NCI-H2107 treated with DMSO at 0.1 percent for 48 hours (cell line): Measurements from ENCODE around the gene RAB6A.

Experiments used
- DNase-seq: peaks from one replicate; lab custom pipeline; 2025; ENCODE audit not compliant: unreplicated experiment; lab: John Stamatoyannopoulos, UW

The RAB6A gene

GRCh38 chr11:73656985-73657384 is 103.9 kb downstream of the RAB6A start:
- DNase-seq = no peak

- DNase-seq = no peak
Measured at GRCh38 chr11:73655686-73656085, 105.2 kb downstream of the RAB6A start.

- DNase-seq = no peak
Measured at GRCh38 chr11:73654482-73655021, 106.3 kb downstream of the RAB6A start.

- DNase-seq = no peak
Measured at GRCh38 chr11:73653996-73654395, 106.9 kb downstream of the RAB6A start.

GRCh38 chr11:73652856-73653559 is 107.9 kb downstream of the RAB6A start:
- no peak for DNase-seq

GRCh38 chr11:73652046-73652730 is 108.7 kb downstream of the RAB6A start:
- DNase-seq = peak; percentile 47

- DNase-seq = no peak
Measured at GRCh38 chr11:73651661-73652045, 109.2 kb downstream of the RAB6A start.

GRCh38 chr11:73651252-73651651 is 109.6 kb downstream of the RAB6A start:
- no peak for DNase-seq

- no peak for DNase-seq
Measured at GRCh38 chr11:73650400-73650799, 110.5 kb downstream of the RAB6A start.

GRCh38 chr11:73649206-73649605 is 111.7 kb downstream of the RAB6A start:
- DNase-seq = no peak

GRCh38 chr11:73648571-73649046 is 112.3 kb downstream of the RAB6A start:
- DNase-seq = peak; percentile 38

GRCh38 chr11:73648121-73648520 is 112.8 kb downstream of the RAB6A start:
- DNase-seq = no peak

- DNase-seq = peak; percentile 92
Measured at GRCh38 chr11:73647459-73648100, 113.3 kb downstream of the RAB6A start.

GRCh38 chr11:73645972-73646631 is 114.8 kb downstream of the RAB6A start, which contains the start of gene PLEKHB1:
TSS of gene PLEKHB1 (plus strand) at chr11:73646581. CDS start at chr11:73646609, 28 bp downstream.
- no peak for DNase-seq

- no peak for DNase-seq
Measured at GRCh38 chr11:73645121-73645969, 115.5 kb downstream of the RAB6A start.

- no peak for DNase-seq
Measured at GRCh38 chr11:73641668-73642067, 119.2 kb downstream of the RAB6A start.

- DNase-seq = no peak
Measured at GRCh38 chr11:73640592-73640991, 120.3 kb downstream of the RAB6A start.

- DNase-seq = no peak
Measured at GRCh38 chr11:73637012-73637411, 123.9 kb downstream of the RAB6A start.

GRCh38 chr11:73636249-73636648 is 124.6 kb downstream of the RAB6A start:
- DNase-seq = no peak

GRCh38 chr11:73635721-73636120 is 125.2 kb downstream of the RAB6A start:
- DNase-seq = no peak
